ENCODE measurements around the gene GPR146. TPM values are rescaled to one million over a fixed set of nuclear protein-coding genes. Genes with fewer than 3 reads are reported as not detected.

GPR146 gene
- total RNA-seq, 2 experiments from 2014 or later: 9.9 to 13.7 TPM

DNA sequence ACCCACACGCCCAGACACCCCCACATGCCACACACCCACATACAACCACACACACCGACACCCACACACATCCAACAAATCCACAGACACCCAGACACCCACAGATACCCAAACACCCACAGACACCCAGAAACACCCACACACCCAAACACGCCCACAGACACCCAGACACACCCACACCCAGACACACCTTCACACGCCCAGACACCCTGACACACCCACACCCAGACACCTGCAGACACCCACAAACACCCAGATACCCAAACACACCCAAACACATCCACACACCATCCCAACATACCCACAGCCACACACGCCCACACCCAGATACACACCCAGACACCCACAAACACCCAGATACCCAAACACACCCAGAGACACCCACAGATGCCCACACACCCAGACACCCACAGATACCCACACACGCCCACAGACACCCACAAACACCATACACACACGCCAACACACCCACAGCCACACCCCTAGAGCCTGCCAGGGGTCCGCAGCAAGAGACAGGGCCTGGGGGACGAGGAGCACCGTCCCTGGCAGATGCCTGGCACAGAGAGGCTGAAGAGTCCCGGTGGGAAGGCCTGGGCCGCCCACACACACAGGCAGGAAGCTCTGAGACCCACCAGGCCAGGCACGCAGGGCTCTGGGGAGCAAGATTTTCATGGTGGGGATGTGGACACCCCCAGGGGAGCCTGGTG, 32.9 kb upstream of the GPR146 start:
- CTCF ChIA-PET: no interaction called here

GRCh38 chr7:1012004-1012715, 32.2 kb upstream of the GPR146 start:
- peaks cover 7% of the 10 kb centered on the region for H3K4me1 Mint-ChIP-seq (ENCODE audit: low read depth)
- no peak overlapping the region for H3K27ac ChIP-seq (ENCODE audit: low read depth in 1 of 2, low read length in 2 of 2)
- intact Hi-C loops (cut with DNase I, micrococcal nuclease): no loop called here
- H3K27ac Mint-ChIP-seq: peak overlapping the region; percentile 67
- peaks cover 16% of the 10 kb centered on the region for H3K36me3 ChIP-seq (ENCODE audit: insufficient read depth, low read length)
- no peaks in the 10 kb centered on the region for H3K27me3 Mint-ChIP-seq
- no peak overlapping the region for H3K4me3 ChIP-seq (ENCODE audit: low read length)
- POLR2A ChIA-PET: no interaction called here
- TF ChIP-seq CTCF (IDR thresholded peaks at IDR 0.05): no peak
- peaks cover 9% of the 10 kb centered on the region for H3K36me3 Mint-ChIP-seq (ENCODE audit: low read depth)
- H3K27me3 ChIP-seq (ENCODE audit: control insufficient read depth in 1 of 2, insufficient read depth in 2 of 2, low read length in 2 of 2): no peaks in the 10 kb centered on the region
- peaks cover 29% of the 10 kb centered on the region for H3K4me1 ChIP-seq (ENCODE audit: insufficient read depth, low read length)
- no peaks in the 10 kb centered on the region for H3K9me3 Mint-ChIP-seq
- DNase-seq (no peak), ATAC-seq (ENCODE audit: poor library complexity) (no peak)
- CTCF ChIA-PET: no interaction called here
- no peak overlapping the region for H3K4me3 Mint-ChIP-seq
- H3K9me3 ChIP-seq (ENCODE audit: control insufficient read depth in 1 of 2, insufficient read depth in 1 of 2, low read length in 2 of 2): peaks cover 0 to 19% of the 10 kb centered on the region in 2 experiments

More for the DNA sequence above, 32.9 kb upstream of the GPR146 start:
- TF ChIP-seq CTCF (IDR thresholded peaks at IDR 0.05): no peak
- peaks cover 20% of the 10 kb centered on the region for H3K36me3 ChIP-seq (ENCODE audit: insufficient read depth, low read length)
- Mint-ChIP-seq H3K9me3 (no peaks in the 10 kb centered on the region), H3K27ac (peak overlapping the region; percentile 67), H3K4me1 (ENCODE audit: low read depth) (peaks cover 7% of the 10 kb centered on the region), H3K36me3 (ENCODE audit: low read depth) (peaks cover 9% of the 10 kb centered on the region), H3K27me3 (no peaks in the 10 kb centered on the region), H3K4me3 (no peak overlapping the region)
- peaks cover 29% of the 10 kb centered on the region for H3K4me1 ChIP-seq (ENCODE audit: insufficient read depth, low read length)
- intact Hi-C loops (cut with DNase I, micrococcal nuclease): no loop called here
- ATAC-seq (ENCODE audit: poor library complexity) (peak; percentile 59), DNase-seq (peak in 1 of 14 experiments; percentile 59)
- H3K9me3 ChIP-seq (ENCODE audit: control insufficient read depth in 1 of 2, insufficient read depth in 1 of 2, low read length in 2 of 2): peaks cover 0 to 12% of the 10 kb centered on the region in 2 experiments
- no peak overlapping the region for H3K4me3 ChIP-seq (ENCODE audit: low read length)
- H3K27ac ChIP-seq (ENCODE audit: low read depth in 1 of 2, low read length in 2 of 2): no peak overlapping the region
- H3K27me3 ChIP-seq (ENCODE audit: control insufficient read depth in 1 of 2, insufficient read depth in 2 of 2, low read length in 2 of 2): no peaks in the 10 kb centered on the region
- POLR2A ChIA-PET: no interaction called here

GRCh38 chr7:1012716-1013095, 31.6 kb upstream of the GPR146 start:
- ChIA-PET POLR2A (no interaction called here), CTCF (no interaction called here)
- Histone ChIP-seq H3K36me3 (ENCODE audit: insufficient read depth, low read length) (peaks cover 13% of the 10 kb centered on the region), H3K4me1 (ENCODE audit: insufficient read depth, low read length) (peaks cover 29% of the 10 kb centered on the region), H3K27me3 (ENCODE audit: control insufficient read depth in 1 of 2, insufficient read depth in 2 of 2, low read length in 2 of 2) (no peaks in the 10 kb centered on the region), H3K9me3 (ENCODE audit: control insufficient read depth in 1 of 2, insufficient read depth in 1 of 2, low read length in 2 of 2) (peaks cover 0 to 19% of the 10 kb centered on the region in 2 experiments), H3K27ac (ENCODE audit: low read depth in 1 of 2, low read length in 2 of 2) (no peak overlapping the region), H3K4me3 (ENCODE audit: low read length) (no peak overlapping the region)
- no peak overlapping the region for H3K27ac Mint-ChIP-seq
- H3K36me3 Mint-ChIP-seq (ENCODE audit: low read depth): peaks cover 9% of the 10 kb centered on the region
- DNase-seq (no peak), ATAC-seq (ENCODE audit: poor library complexity) (no peak)
- intact Hi-C loops (cut with DNase I, micrococcal nuclease): no loop called here
- no peaks in the 10 kb centered on the region for H3K9me3 Mint-ChIP-seq
- H3K4me3 Mint-ChIP-seq: no peak overlapping the region
- TF ChIP-seq CTCF (IDR thresholded peaks at IDR 0.05): no peak
- peaks cover 7% of the 10 kb centered on the region for H3K4me1 Mint-ChIP-seq (ENCODE audit: low read depth)
- H3K27me3 Mint-ChIP-seq: no peaks in the 10 kb centered on the region

Measured in CD4-positive, alpha-beta T cell (primary cell).